Dorsolateral prefrontal cortex (tissue), 118 donors: ENCODE results near the gene UCP1. TPM values are rescaled to one million over a fixed set of nuclear protein-coding genes. Genes with fewer than 3 reads are reported as not detected.

Experiments
- total RNA-seq, 120 experiments: library from RNA; stranded (reverse); gene quantifications; one replicate each; pipeline versions ENCODE4 v1.2.3 to v1.2.4, GENCODE V29; 2022

The UCP1 gene
- total RNA-seq, 120 experiments from 2014 or later, result not detected

Other genes starting within 250 kb of the UCP1 start
- gene SCOC, start 195.3 kb downstream of the UCP1 start, total RNA-seq, result 100 to 1,000 TPM in 72 of 120 experiments, 10 to 100 TPM in 48; 41.1 to 150 (median 105) TPM
- 1 to 10 TPM; 1.5 to 7.8 (median 4.2) TPM for gene CLGN, start 141.3 kb downstream of the UCP1 start, total RNA-seq
- gene MGAT4D, start 70.7 kb downstream of the UCP1 start, total RNA-seq, result 1 to 10 TPM in 1 of 120 experiments, under 1 TPM in 2, not detected in 117; 0.13 to 1.1 (median 0.15) TPM
- 10 to 100 TPM; 12.8 to 30.1 (median 20.9) TPM for gene ELMOD2, start 44.8 kb downstream of the UCP1 start, total RNA-seq
- gene TBC1D9, start 187.4 kb upstream of the UCP1 start, total RNA-seq, result 10 to 100 TPM; 17.1 to 67.7 (median 41.2) TPM